Measurements from ENCODE around the gene BAHCC1. TPM values are rescaled to one million over a fixed set of nuclear protein-coding genes. Genes with fewer than 3 reads are reported as not detected.

BAHCC1 gene
- total RNA-seq, 1 experiment from 2014 or later = 11.0 TPM

GRCh38 chr17:81443269-81443668 is 48.0 kb downstream of the BAHCC1 start:
- no peak for DNase-seq (ENCODE audit: low read depth)

- DNase-seq (ENCODE audit: low read depth) = no peak
Measured at GRCh38 chr17:81444610-81445339, 49.5 kb downstream of the BAHCC1 start.

DNA sequence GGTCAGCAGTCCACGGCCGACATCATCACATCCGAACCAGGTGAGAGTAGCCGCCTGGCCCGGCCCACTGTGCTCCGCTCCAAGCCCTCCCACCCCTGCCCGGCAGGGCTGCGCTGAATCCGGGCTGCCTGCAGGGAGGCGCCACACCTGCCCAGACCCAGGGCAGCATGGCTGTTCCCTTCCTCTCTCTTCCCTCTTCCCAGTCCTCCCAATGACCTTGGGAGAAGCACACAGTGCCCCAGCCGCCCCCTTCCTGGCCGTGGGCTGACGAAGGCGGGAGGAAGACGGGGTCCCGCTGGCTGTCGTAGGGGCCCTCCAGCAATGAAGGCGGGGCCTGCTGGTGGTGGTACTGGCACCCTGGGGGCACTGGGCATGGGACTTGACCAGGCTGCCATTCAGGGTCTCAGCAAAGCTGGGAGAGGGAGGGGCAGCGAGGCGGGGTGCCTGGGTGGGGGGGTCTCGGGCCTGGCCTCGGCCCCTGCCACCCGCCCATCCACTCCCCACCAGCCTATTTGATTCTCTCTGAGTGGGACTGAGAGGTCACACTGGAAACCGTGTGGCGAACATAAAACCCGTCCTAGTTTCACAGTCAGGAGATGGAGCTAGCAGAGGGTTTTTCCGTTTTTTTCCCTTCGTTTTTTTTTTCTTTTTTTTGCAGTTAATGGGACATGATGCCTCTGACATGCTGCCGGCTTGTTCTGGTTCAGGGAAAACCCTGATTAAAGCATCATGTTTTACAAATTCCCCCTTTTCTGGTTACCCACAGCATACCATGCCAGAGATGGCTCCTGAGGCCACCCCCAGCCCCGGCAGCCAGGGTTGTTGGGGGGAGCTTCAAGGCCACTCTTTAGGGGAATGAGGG is 50.6 kb downstream of the BAHCC1 start:
- DNase-seq (ENCODE audit: low read depth) = no peak

GRCh38 chr17:81447331-81447933 is 52.2 kb downstream of the BAHCC1 start:
- no peak for DNase-seq (ENCODE audit: low read depth)

DNA sequence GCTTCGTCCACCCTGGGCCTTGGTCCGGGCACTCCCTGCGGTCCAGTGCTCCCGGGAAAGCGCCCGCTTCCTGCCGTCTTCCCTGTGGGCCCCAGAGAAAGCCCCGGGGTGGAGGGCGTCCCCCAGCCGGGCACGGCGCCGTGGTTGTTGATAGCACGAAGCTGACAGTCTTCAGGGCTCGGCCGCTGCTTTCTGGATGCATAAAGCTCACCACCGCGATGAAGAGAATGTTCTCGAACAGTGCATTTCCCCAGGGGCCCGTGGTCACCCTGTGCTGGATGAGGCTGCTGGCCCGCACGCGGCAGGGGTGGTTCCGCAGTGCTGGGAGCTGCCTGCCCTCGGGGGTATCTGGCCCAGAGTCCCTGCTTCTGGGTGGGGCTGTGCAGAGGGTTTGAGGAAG is 53.2 kb downstream of the BAHCC1 start:
- no peak for DNase-seq (ENCODE audit: low read depth)

- DNase-seq (ENCODE audit: low read depth) = no peak
Measured at GRCh38 chr17:81448950-81449349, 53.7 kb downstream of the BAHCC1 start.

DNA sequence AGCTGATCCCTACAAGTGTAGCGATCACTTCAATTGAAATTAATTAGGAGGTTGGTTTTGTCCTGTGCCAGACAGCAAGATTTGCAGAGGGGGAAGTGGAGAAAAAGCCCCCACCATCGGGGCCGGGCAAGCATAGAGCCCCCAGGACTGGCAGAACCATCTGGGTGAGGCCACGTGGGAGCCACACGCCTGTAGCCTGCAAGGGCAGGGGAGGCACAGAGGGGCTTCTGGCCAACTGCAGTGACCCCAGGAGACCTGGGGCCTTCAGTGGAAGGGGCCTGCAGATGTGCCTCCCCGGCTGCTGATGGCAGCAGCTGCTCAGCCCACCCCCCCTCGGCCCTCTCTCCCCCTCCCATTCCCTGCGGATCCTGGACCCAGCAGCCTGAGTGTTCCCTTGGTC is 54.1 kb downstream of the BAHCC1 start:
- no peak for DNase-seq (ENCODE audit: low read depth)

GRCh38 chr17:81451823-81452222 is 56.6 kb downstream of the BAHCC1 start:
- DNase-seq (ENCODE audit: low read depth) = no peak

DNA sequence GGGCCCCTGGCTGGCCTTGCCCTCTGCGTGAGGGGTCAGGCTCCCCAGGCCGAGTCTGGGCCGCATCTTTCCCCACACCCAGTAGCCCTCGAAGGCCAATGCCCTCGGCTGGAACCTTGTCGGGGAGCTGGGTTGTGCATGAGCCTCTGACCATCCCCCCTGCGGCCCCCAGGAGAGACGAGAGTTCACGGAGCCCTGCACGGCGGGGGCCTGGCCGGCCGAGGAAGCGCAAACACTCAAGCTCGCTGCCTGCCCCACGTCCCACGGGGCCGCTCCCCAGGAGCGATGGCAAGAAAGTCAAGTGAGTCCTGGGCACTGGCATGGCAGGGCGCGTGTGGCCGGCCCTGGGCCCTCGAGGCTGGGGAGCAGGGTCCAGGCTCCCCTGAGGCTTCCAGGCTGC is 57.3 kb downstream of the BAHCC1 start:
- DNase-seq (ENCODE audit: low read depth) = no peak

GRCh38 chr17:81453076-81453475 is 57.8 kb downstream of the BAHCC1 start:
- no peak for DNase-seq (ENCODE audit: low read depth)

DNA sequence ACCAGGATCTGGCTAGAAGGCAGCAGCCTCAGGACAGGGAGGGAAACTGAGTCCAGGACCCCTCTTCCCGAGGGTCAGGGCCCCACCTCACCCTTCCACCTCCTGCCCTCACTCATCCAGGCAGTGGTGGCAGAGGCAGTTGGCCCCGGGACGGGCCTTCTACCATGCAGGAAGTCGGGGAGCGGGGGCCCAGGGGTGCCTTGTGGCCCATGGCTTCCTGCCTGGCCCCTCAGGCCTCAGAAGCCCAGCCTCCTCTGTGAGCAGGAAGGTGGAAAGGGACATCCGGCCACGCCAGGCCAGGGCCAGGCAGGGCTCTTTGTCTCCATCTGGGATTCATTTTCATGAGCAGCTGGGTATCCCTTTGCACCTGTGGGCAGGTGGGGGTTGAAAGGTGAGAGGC is 58.5 kb downstream of the BAHCC1 start:
- no peak for DNase-seq (ENCODE audit: low read depth)

GRCh38 chr17:81454473-81454872 is 59.2 kb downstream of the BAHCC1 start:
- DNase-seq (ENCODE audit: low read depth) = no peak

- DNase-seq (ENCODE audit: low read depth) = no peak
Measured at GRCh38 chr17:81455387-81455786, 60.1 kb downstream of the BAHCC1 start.

DNA sequence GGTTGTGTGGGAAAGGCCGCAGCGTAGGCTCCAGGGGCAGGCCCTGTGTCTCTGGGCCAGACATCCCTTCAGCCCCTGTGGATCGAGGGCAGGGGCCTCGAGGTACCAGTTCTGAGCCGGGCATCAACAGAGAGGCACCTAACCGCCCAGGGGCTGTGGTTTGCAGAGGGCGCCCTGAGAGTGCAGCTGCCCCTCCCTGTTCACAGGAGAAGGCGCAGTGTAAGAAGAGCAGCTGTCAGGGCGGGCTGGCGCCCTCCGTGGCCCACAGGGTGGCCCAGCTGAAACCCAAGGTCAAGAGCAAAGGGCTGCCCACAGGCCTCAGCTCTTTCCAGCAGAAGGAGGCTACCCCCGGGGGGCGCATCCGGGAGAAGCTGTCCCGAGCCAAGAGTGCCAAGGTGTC is 60.8 kb downstream of the BAHCC1 start:
- DNase-seq (ENCODE audit: low read depth) = no peak

GRCh38 chr17:81456798-81457197 is 61.5 kb downstream of the BAHCC1 start:
- DNase-seq (ENCODE audit: low read depth) = no peak

DNA sequence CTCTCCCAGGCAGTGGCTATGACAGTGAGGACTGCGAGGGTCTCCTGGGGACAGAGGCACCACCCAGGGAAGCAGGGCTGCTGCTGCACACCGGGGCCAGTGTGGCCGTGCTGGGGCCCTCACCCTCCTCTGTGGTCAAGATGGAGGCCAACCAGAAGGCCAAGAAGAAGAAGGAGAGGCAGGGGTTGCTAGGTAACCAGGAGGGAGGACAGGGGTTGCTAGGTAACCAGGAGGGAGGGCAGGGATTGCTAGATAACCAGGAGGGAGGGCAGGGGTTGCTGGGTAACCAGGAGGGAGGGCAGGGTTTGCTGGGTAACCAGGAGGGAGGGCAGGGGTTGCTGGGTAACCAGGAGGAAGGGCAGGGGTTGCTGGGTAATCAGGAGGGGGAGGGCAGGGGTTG is 62.1 kb downstream of the BAHCC1 start:
- no peak for DNase-seq (ENCODE audit: low read depth)

- no peak for DNase-seq (ENCODE audit: low read depth)
Measured at GRCh38 chr17:81457917-81458555, 62.8 kb downstream of the BAHCC1 start.

GRCh38 chr17:81458628-81459027 is 63.4 kb downstream of the BAHCC1 start:
- DNase-seq (ENCODE audit: low read depth) = no peak

- no peak for DNase-seq (ENCODE audit: low read depth)
Measured at GRCh38 chr17:81459224-81459623, 64.0 kb downstream of the BAHCC1 start.

- no peak for DNase-seq (ENCODE audit: low read depth)
Measured at GRCh38 chr17:81459864-81460263, 64.6 kb downstream of the BAHCC1 start.

GRCh38 chr17:81460856-81461460 is 65.7 kb downstream of the BAHCC1 start:
- no peak for DNase-seq (ENCODE audit: low read depth)

Data from Daoy (cell line).